ENCODE measurements around the gene PPARA. TPM values are rescaled to one million over a fixed set of nuclear protein-coding genes. Genes with fewer than 3 reads are reported as not detected.

The PPARA gene
- total and polyA plus RNA-seq, 2 of the 4 experiments (the other 2 are of a cell fraction), result 3.1 to 7.0 TPM

DNA sequence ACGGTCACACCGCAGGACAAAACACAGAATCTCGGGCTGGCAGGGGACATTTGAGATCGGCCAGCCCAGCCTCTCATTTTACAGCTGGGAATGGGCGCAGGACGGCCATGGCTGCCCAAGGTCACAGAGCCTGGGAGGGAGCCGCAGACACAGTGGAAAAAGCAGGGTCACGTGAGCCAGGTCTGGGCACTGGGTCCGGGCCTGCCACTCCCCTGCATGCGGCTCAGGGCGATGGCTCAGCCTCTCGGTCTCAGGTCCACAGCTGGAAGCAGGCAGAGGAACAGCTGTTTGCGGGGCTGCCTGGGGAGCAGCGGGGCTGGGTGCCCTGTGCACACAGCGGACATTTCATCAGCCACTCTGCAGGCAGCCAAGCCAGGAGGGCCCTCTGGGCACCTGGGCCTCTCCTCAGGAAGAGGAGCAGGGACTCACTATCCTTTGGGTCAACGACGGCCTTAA is 10.4 kb upstream of the PPARA start:
- WGBS, 2 experiments (ENCODE audit: extremely low coverage in 2 of 2, insufficient read length in 1 of 2), result 67% methylated on average over 14 of the region's 17 CpGs; no CpG with 5 or more reads in 1 of the 2 experiments
- H3K27ac ChIP-seq (ENCODE audit: insufficient read depth, low read length), result no peak overlapping the region
- dilution Hi-C loops (cut with HindIII; ENCODE audit: low sequenced_read_pairs, unreplicated experiment) (no loop called here), intact Hi-C loops (cut with micrococcal nuclease) (no loop called here), in situ Hi-C loops (cut with MboI; ENCODE audit: low sequenced_read_pairs) (loop anchor here (25.0 kb wide), 1 partner anchor 397 kb away; the partner anchor contains the start of gene CELSR1)
- H3K18ac ChIP-seq (ENCODE audit: low read depth, low read length), result no peak overlapping the region
- TF ChIP-seq RCOR1 (IDR thresholded peaks at IDR 0.05; ENCODE audit: insufficient replicate concordance, low read length) (no peak), CEBPB (IDR thresholded peaks at IDR 0.05; ENCODE audit: low read depth, low read length) (no peak), BHLHE40 (IDR thresholded peaks at IDR 0.05; ENCODE audit: low read depth, low read length) (no peak), CTCF (conservative IDR thresholded peaks at IDR 0.05; ENCODE audit: low read depth, low read length) (no peak), FOS (IDR thresholded peaks at IDR 0.05; ENCODE audit: low read depth, low read length) (no peak), POLR2A (IDR thresholded peaks at IDR 0.05; ENCODE audit: low read depth, low read length) (no peak), CHD1 (IDR thresholded peaks at IDR 0.05; ENCODE audit: low read depth, low read length) (no peak), RAD21 (IDR thresholded peaks at IDR 0.05; ENCODE audit: low read length) (no peak), MXI1 (IDR thresholded peaks at IDR 0.05; ENCODE audit: borderline replicate concordance, low read depth, low read length) (no peak), MAZ (IDR thresholded peaks at IDR 0.05; ENCODE audit: borderline replicate concordance, low read depth, low read length) (no peak), NFE2L2 (IDR thresholded peaks at IDR 0.05; ENCODE audit: low read depth, low read length) (no peak), SMC3 (IDR thresholded peaks at IDR 0.05; ENCODE audit: low read depth, low read length) (no peak), RFX5 (IDR thresholded peaks at IDR 0.05; ENCODE audit: low read depth, low read length) (no peak), MAFK (IDR thresholded peaks at IDR 0.05; ENCODE audit: low read depth, low read length) (no peak)
- TF ChIP-seq, protein P1, sequence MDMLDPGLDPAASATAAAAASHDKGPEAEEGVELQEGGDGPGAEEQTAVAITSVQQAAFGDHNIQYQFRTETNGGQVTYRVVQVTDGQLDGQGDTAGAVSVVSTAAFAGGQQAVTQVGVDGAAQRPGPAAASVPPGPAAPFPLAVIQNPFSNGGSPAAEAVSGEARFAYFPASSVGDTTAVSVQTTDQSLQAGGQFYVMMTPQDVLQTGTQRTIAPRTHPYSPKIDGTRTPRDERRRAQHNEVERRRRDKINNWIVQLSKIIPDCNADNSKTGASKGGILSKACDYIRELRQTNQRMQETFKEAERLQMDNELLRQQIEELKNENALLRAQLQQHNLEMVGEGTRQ (IDR thresholded peaks at IDR 0.05; ENCODE audit: low read depth, low read length), result no peak
- TF ChIP-seq, protein P2, sequence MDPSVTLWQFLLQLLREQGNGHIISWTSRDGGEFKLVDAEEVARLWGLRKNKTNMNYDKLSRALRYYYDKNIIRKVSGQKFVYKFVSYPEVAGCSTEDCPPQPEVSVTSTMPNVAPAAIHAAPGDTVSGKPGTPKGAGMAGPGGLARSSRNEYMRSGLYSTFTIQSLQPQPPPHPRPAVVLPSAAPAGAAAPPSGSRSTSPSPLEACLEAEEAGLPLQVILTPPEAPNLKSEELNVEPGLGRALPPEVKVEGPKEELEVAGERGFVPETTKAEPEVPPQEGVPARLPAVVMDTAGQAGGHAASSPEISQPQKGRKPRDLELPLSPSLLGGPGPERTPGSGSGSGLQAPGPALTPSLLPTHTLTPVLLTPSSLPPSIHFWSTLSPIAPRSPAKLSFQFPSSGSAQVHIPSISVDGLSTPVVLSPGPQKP (IDR thresholded peaks at IDR 0.05; ENCODE audit: borderline replicate concordance, low read depth, low read length), result no peak
- no peak overlapping the region for H3K4me2 ChIP-seq (ENCODE audit: low read depth, low read length)
- H3K14ac ChIP-seq (replicated peaks; ENCODE audit: low read depth, low read length), result no peak overlapping the region
- no peak overlapping the region for H2AK5ac ChIP-seq (ENCODE audit: low read depth, low read length)
- BruUV-seq (replicated peaks), result no TSS peak
- no peaks in the 10 kb centered on the region for H3K4me1 ChIP-seq (ENCODE audit: control insufficient read depth, insufficient read depth, low read length)
- H4K8ac ChIP-seq (ENCODE audit: low read depth in 2 of 2, low read length in 2 of 2), result no peak overlapping the region
- no peak overlapping the region for H3K4ac ChIP-seq (ENCODE audit: low read depth, low read length)
- no peaks in the 10 kb centered on the region for H3K79me1 ChIP-seq (ENCODE audit: low read depth in 1 of 2, low read length in 2 of 2)
- H3K4me3 ChIP-seq (ENCODE audit: insufficient read depth, low read depth, low read length), result no peak overlapping the region
- no peak overlapping the region for H2BK20ac ChIP-seq (ENCODE audit: low read depth, low read length)
- no peaks in the 10 kb centered on the region for H3K36me3 ChIP-seq (ENCODE audit: control insufficient read depth, insufficient read depth, low read length)
- no peak overlapping the region for H2BK15ac ChIP-seq (ENCODE audit: low read depth, low read length)
- H3K27me3 ChIP-seq (ENCODE audit: control insufficient read depth, insufficient read depth, low read length), result peaks cover 20% of the 10 kb centered on the region
- CTCF ChIA-PET, result no interaction called here
- no peaks in the 10 kb centered on the region for H3K9me3 ChIP-seq (ENCODE audit: control insufficient read depth, insufficient read depth, low read length)
- no peak overlapping the region for H4K5ac ChIP-seq (ENCODE audit: low read depth, low read length)
- H2AK9ac ChIP-seq (replicated peaks; ENCODE audit: low read depth, low read length, poor library complexity), result no peak overlapping the region
- no peak overlapping the region for H4K91ac ChIP-seq (ENCODE audit: insufficient read depth, low read depth, low read length)
- H4K20me1 ChIP-seq (ENCODE audit: insufficient read depth, low read length), result no peaks in the 10 kb centered on the region
- no peak for DNase-seq
- no peak for ATAC-seq (ENCODE audit: low read depth)
- POLR2A ChIA-PET (ENCODE audit: unreplicated experiment), result no interaction called here
- no peak overlapping the region for H2AFZ ChIP-seq (replicated peaks; ENCODE audit: low read length, poor library complexity)
- no peak overlapping the region for H3K23ac ChIP-seq (ENCODE audit: low read depth, low read length)
- no peak overlapping the region for H2BK120ac ChIP-seq (ENCODE audit: low read depth, low read length)
- H3K9me1 ChIP-seq (ENCODE audit: insufficient read depth, low read length), result peaks cover 4% of the 10 kb centered on the region; the same call in 1 of the 2 replicates
- H2BK5ac ChIP-seq (ENCODE audit: low read depth, low read length, poor library complexity, severe bottlenecking), result no peak overlapping the region
- no peak overlapping the region for H3K9ac ChIP-seq (ENCODE audit: low read depth, low read length)
- no peak overlapping the region for H3K56ac ChIP-seq (ENCODE audit: extremely low read depth, insufficient read depth, low read length)

All from IMR-90 (cell line).